GM19324 (cell line): Measurements from ENCODE around the gene PRSS21.

Source experiments
- ATAC-seq: cut with Tn5 transposase; IDR thresholded peaks from one replicate; pipeline ENCODE4 v1.9.1; 2021; ENCODE audit warnings: mild to moderate bottlenecking, moderate library complexity; ENCODE audit not compliant: unreplicated experiment, low FRiP score

PRSS21 gene

GRCh38 chr16:2839650-2840450, 22.8 kb downstream of the PRSS21 start:
- no peak for ATAC-seq

DNA sequence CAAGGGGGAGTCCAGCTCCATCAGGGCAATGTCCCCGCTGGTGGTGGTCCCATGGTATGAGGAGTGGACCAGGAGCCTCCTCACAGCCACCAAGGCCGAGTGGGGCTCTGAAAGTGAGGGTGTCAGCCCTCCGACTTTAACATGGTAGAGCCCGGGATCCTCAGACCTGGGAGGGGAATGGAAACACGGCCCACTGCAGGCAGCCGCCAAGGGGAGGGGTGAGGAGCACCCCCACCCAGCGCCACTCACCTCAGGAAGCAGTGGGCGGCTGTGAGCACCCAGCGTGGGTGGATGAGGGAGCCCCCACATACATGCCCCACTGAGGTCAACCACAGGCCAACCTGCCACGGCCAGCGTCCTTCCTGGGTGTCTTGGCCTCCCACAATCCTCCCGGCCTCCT, 23.9 kb downstream of the PRSS21 start:
- no peak for ATAC-seq

DNA sequence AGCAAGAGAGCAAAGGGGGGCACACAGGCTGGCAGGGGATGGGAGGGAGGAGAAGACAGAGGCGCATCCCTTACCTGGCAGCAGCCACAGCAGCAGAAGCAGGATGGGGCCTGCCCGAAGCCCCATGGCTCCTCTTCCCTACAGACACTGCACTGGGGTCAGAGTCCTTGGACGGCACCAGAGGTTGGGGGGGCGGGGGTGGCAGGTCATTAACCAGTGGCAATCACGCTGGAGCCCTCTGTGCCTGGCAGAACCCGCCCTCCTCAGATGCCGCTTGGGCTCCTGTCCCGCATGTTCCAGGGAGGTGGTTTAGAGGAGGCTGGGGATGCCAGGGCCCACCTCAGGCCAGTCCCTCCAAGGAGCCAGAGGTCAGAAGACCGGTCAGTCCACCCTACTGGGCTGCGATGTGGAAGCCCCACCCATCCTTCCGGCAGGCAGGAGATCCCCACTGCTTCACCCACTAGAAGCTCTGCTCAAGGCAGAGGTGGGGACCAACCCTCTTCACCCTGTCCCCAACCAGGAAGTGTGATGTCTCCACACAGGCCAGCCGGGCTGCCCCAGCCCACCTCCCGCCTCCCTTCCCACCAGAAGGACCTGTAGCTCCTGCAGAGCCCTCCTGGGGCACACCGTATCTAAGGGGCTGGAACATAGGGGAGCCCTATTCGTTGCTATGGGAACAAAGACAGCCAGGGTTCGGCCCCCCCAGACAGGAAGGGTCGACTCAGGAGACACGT, 24.7 kb downstream of the PRSS21 start:
- ATAC-seq = no peak

- no peak for ATAC-seq
Measured at GRCh38 chr16:2842340-2843000, 25.4 kb downstream of the PRSS21 start.

DNA sequence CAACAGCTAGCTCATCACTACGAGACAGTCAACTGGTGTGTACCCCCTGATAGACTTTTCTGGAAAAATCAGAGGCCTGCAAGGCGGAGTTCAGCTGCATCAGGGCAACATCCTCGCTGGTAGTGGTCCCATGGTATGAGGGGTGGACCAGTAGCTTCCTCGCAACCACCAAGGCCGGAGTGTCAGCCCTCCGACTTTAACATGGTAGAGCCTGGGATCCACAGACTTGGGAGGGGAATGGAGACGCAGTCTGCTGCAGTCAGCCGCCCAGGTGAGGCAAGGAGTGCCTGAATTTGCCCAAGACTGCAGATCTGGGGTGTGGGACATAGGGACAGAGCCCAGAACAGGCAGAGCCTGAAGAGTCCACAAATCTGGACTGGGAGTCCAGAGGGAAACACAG, 26.5 kb downstream of the PRSS21 start:
- no peak for ATAC-seq

GRCh38 chr16:2845116-2845515, 28.1 kb downstream of the PRSS21 start:
- no peak for ATAC-seq

DNA sequence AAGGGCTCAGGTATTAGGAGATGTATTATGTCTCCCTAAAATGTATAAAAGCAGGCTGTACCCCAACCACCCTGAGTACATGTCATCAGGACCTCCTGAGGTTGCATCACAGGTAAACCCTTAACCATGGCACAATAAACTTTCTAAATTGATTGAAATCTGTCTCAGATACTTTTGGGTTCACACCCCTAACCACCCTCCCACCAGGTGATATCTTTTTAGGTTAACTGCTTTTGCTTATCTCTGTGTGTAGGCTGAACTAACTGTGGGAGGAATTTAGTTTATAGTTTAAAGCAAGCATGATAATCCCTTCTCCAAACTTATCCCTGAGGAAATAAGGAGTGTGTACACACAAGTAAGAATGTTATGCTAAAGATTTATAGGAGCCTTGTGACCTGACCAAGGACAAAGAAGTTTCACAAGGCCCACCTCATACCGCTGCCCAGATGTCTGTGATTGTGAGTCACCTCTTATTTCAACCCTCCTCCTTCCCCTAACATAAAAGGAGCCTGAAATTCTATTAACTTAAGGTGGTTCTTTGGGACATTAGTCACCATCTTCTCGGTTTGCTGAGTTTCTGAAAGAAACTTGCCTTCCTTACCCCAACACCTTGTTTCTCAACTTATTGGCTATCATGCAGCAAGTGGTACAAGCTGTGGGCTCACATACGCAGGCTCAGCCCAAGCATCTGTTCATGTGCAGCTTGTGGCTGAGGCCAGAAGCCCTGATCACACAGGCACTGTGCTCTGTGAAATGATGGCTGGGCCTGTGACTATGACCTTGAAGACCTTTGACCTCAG, 29.7 kb downstream of the PRSS21 start:
- ATAC-seq = no peak

DNA sequence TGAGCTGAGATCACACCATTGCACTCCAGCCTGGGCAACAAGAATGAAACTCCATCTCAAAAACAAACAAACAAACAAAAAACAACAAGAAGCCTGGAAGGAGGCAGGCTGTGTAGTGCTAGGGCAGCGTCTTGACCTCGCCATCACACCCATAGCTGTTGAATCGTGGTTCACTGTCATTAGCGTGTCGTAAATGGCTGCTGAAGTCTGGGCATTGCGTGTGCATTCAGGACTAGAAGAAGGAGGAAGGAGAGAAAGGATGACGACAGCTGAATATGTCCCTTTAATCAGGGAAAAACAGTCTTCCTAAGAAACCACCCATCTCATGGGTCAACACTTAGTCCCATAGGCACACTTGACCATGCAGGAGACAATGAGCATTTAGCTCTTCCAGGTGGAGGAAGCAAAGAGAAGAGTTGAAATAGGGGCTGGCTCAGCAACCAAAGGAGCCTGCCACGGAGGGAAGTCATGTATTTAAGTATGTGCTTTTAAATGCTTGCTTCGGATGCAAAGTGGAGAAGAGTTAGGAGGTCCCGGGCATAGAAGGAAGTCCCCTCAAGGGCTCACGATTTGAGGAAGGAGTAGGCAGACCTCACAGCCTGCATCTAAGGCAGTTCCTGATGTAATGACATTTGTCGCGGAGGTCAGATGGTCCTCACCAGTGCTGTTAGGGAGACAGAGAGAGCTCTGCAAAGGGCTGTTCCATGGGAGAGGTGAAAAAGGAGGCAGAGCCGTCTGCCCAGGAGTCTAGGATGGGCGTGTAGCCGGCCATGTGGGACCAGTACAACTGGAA, 32.1 kb downstream of the PRSS21 start:
- no peak for ATAC-seq

- no peak for ATAC-seq
Measured at GRCh38 chr16:2852003-2852730, 35.1 kb downstream of the PRSS21 start.

- ATAC-seq = no peak
Measured at GRCh38 chr16:2852731-2853507, 35.9 kb downstream of the PRSS21 start.

DNA sequence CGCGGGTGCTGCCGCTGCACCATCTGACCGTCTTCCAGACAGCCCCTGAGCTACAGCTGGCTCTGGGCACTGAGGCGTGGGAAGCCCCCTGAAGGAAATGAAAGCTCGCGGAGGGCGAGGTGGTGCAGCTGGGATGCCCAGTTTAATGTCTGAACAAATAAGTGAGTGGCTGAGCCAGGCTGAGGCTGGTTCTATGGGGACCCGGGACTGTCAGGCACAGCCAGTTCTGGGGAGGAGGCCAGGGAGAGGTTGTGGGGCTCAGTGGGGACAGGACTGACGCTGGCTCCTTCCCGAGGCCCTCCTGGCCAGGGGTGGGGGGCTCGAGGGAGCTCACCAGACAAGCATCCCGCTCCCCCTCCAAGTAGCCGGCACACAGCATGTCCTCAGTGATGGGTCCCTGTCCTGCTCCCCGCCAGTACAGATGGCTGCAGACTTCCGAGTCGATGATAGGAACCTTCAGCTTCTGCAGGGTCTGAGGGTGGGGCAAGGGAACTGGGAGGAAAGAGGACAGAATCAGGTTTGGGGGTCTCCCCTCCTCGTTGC, 36.6 kb downstream of the PRSS21 start:
- no peak for ATAC-seq

DNA sequence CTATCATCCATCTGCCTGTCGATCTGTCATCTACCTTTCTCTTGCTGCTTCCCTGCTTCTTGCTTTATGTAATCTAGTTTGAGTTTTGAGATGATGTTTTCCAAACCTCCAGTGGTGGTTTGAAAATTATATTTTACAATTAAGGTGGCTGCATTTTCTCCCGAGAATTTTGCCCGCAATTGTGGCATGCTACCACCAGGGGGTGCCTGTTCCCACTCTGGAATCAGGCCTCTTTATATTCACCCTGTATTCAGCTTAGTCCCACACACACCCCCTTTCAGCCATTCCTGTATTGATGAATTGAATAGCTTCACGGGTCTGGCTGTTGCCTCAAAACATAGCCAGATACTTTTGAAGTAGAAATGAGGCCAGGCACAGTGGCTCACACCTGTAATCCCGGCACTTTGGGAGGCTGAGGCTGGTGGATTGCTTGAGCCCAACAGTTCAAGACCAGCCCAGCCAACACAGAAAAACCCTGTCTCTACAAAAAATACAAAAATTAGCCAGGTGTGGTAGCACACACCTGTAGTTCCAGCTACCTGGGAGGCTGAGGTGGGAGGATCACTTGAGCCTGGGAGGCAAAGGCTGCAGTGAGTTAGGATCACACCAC, 37.8 kb downstream of the PRSS21 start:
- ATAC-seq = no peak

- ATAC-seq = no peak
Measured at GRCh38 chr16:2855536-2855935, 38.5 kb downstream of the PRSS21 start.

DNA sequence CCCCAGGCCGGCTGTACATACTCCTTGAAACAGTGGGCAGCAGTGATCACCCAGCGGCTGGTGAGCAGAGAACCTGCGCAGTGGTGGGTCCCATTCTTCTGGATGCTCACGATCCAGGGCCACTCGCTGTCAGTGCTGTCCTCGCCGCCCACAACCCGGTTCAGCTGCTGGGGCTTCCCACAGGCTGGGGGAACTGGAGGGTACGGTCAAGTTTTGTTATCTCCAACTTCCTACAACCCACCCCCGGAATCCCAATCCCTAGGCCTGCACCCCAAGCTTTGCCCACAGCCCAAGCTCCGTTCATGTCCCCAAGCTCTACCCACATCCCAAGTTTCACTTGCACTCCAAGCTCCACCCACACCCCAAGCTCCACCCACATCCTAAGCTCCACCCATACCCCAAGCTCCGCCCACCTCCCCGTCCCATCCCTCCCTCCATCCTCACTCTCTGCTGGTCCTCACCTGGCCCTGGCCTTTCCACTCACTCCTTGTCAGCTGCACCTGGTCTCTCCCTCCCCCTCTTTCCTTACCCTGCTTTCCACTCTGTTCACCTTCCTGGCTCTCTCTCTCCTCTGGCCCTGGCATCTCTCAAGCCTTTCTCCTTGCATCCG, 39.1 kb downstream of the PRSS21 start:
- no peak for ATAC-seq

DNA sequence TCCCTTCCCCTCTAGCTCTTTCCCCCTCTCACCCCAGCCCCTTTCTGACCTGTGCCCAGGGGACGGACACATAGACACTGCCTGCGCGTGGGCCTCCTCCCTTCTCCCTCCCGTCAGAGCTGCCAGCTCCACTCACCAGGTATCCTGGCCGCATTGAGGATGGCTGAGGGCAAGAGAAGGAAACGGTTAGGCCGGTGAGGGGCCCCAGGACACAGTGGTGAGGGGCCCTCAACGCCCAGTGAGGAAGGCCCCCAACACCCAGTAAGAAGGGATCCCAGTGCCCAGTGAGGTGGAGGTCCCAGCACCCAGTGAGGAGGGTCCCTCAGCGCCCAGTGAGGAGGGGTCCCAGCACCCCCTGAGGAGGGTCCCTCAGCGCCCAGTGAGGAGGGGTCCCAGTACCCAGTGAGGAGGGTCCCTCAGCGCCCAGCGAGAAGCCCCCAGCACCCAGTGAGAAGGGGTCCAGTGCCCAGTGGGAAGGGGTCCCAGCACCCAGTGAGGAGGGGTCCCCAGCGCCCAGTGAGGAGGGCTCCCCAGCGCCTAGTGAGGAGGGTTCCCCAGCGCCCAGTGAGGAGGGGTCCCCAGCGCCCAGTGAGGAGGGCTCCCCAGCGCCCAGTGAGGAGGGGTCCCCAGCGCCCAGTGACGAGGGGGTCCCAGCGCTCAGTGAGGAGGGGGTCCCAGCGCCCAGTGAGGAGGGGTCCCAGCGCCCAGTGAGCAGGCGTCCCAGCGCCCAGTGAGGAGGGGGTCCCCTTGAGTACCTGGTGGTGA, 39.8 kb downstream of the PRSS21 start:
- ATAC-seq = no peak

DNA sequence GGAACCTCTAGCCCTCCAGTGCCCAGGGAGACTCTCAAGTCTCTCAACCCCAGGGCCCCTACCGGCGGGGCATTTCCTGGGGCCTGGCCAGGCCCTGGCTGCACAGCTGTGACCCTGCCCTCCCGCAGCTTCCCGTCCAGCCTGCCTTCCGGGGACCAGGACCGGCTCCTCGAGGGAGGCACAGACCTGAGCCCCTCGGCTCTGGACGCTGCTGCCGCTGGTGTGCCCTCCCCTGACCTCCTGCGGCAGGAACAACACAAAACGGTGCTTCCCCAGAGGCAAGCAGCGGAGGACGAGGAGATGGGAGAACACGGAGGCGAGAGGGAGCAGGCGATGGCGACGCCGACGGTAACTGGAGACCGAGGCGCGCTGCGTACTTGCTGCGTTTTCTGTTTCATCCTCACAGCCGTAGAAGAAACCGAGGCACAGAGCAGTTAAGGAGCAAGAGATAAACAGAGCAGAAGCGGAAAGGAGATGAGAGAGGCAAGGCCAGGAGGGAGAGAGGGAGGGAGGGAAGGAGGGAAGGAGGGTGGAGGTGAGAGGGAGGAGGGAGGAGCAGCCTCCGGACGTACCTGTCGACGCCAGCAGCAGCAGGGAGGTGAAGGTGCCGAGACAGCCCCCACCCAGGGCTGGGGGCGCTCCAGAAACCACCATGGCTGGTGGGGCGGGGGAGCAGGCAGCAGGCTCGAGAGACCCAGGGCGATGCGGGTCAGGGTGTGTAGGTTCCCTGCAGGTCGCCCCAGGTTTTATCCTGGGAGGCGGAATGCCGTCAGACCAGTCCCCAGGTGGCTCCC, 40.6 kb downstream of the PRSS21 start, which contains the start of gene PRSS22:
Gene PRSS22 (minus strand): TSS at position 720 of the 794 bp plus-strand sequence. CDS start 66 bp downstream, at position 654.
- ATAC-seq = no peak
